SU-DHL-6 (cell line): ENCODE measurements around the gene ZNF292.

ENCODE experiments used
- H2AFZ ChIP-seq: fragments of 200-600 bp; sonication (generic); 2 replicates; pipeline ENCODE4 v1.6.1; 2014; ENCODE audit warnings: low read depth, mild to moderate bottlenecking, moderate library complexity, mixed read lengths, antibody characterized with exemption, low read length; ENCODE audit not compliant: severe bottlenecking
- H3F3A ChIP-seq: fragments of 200-600 bp; shearing (Covaris generic); 2 replicates; pipeline ENCODE4 v1.6.0; 2016; ENCODE audit warnings: antibody characterized with exemption, mild to moderate bottlenecking; ENCODE audit not compliant: insufficient read depth
- H3K27ac ChIP-seq: fragments of 200-600 bp; sonication (generic); 2 replicates; pipeline ENCODE4 v1.5.1; 2016; ENCODE audit warnings: low read depth, mild to moderate bottlenecking, low read length, moderate library complexity, mixed read lengths
- H3K27me3 ChIP-seq: fragments of 200-600 bp; sonication (generic), shearing (Covaris generic); 2 replicates; pipeline ENCODE4 v1.6.0; 2014; ENCODE audit warnings: mild to moderate bottlenecking, low read length
- H3K36me3 ChIP-seq: fragments of 200-600 bp; sonication (generic); 2 replicates; pipeline ENCODE4 v1.6.1; 2014; ENCODE audit warnings: mild to moderate bottlenecking, low read length, mixed read lengths
- H3K4me2 ChIP-seq: fragments of 300-600, 200-600 bp; shearing (Covaris generic), sonication (generic); 2 replicates; pipeline ENCODE4 v1.6.0; 2014; ENCODE audit warnings: low read length, low read depth, mild to moderate bottlenecking; ENCODE audit not compliant: poor library complexity, severe bottlenecking
- H3K4me3 ChIP-seq: fragments of 200-600 bp; sonication (generic); 2 replicates; pipeline ENCODE4 v1.5.1; 2014; ENCODE audit warnings: antibody characterized with exemption, low read length, mild to moderate bottlenecking, mixed read lengths; ENCODE audit not compliant: insufficient read depth, poor library complexity, severe bottlenecking
- H3K79me2 ChIP-seq: fragments of 200-600 bp; sonication (generic); 2 replicates; pipeline ENCODE4 v1.6.1; 2014; ENCODE audit warnings: mild to moderate bottlenecking, low read length, moderate library complexity; ENCODE audit not compliant: insufficient read depth
- H3K9ac ChIP-seq: fragments of 200-600 bp; sonication (generic); 2 replicates; pipeline ENCODE4 v1.7.0; 2014; ENCODE audit warnings: mild to moderate bottlenecking, low read length
- H3K9me2 ChIP-seq: fragments of 200-600 bp; sonication (generic); replicated peaks from 2 replicates; pipeline ENCODE4 v1.6.1; 2014; ENCODE audit warnings: low read length; ENCODE audit not compliant: insufficient read depth
- H3K9me3 ChIP-seq: fragments of 200-600 bp; sonication (generic); 2 replicates; pipeline ENCODE4 v1.6.1; 2014; ENCODE audit warnings: low read length, mixed read lengths; ENCODE audit not compliant: insufficient read depth
- H4K20me1 ChIP-seq: fragments of 200-600 bp; sonication (generic); 2 replicates; pipeline ENCODE4 v1.6.1; 2014; ENCODE audit warnings: low read depth, mild to moderate bottlenecking, antibody characterized with exemption, low read length, moderate library complexity, mixed read lengths
- EZH2phosphoT487 ChIP-seq: fragments of 200-600 bp; sonication (generic), shearing (Covaris generic); conservative IDR thresholded peaks from 2 replicates; pipeline ENCODE4 v1.6.1; 2018; ENCODE audit warnings: mild to moderate bottlenecking, antibody characterized with exemption, low read length, moderate library complexity, mixed read lengths
- TF ChIP-seq, protein P1 (sequence below): fragments of 200-600 bp; sonication (generic); IDR thresholded peaks from one replicate; pipeline ENCODE4 v1.5.1; 2017; ENCODE audit warnings: antibody characterized with exemption, mild to moderate bottlenecking, low read length, moderate library complexity; ENCODE audit not compliant: insufficient read depth, poor library complexity, severe bottlenecking

ZNF292 gene

DNA sequence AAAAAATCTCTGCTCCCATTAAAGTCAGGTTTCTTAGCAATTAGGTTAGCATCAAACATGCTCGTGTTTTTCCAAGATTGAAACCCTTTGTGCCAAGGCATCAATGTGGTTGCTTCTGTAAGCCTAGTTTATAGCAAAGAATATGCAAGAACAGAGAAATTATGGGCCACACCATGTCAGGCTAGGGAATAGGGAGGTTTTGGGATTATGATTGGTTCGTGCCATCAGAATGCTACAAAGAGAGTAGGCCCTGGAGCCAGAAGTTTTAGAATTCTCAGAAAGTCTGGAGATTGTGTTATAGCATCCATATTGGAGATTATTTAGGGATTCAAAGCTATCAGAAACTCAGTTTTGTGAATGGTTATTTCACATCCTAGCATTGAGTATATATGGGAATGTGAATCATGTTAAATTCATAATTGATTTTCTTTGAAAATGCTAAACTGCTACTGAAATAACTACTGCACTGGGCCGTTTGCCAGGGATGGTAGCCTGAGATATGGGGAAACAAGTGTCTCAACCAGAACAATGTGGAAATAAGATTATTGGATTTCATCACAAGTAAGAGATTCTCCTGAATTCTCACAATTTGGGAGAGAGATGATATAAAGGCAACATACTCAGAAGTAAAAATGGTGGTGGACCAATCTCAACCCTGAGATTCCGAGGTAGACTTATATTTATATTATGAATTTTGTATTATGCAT, 45.3 kb downstream of the ZNF292 start:
- no peaks in the 10 kb centered on the region for H3K27me3 ChIP-seq
- H3K9me2 ChIP-seq = no peaks in the 10 kb centered on the region
- H3K79me2 ChIP-seq = peaks cover 92% of the 10 kb centered on the region
- no peaks in the 10 kb centered on the region for H3K9me3 ChIP-seq
- TF ChIP-seq, protein P1, sequence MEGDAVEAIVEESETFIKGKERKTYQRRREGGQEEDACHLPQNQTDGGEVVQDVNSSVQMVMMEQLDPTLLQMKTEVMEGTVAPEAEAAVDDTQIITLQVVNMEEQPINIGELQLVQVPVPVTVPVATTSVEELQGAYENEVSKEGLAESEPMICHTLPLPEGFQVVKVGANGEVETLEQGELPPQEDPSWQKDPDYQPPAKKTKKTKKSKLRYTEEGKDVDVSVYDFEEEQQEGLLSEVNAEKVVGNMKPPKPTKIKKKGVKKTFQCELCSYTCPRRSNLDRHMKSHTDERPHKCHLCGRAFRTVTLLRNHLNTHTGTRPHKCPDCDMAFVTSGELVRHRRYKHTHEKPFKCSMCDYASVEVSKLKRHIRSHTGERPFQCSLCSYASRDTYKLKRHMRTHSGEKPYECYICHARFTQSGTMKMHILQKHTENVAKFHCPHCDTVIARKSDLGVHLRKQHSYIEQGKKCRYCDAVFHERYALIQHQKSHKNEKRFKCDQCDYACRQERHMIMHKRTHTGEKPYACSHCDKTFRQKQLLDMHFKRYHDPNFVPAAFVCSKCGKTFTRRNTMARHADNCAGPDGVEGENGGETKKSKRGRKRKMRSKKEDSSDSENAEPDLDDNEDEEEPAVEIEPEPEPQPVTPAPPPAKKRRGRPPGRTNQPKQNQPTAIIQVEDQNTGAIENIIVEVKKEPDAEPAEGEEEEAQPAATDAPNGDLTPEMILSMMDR = no peak
- no peak for TF ChIP-seq EZH2phosphoT487
- no peak overlapping the region for H3K4me3 ChIP-seq
- H3F3A ChIP-seq = peaks cover 6% of the 10 kb centered on the region; the same call in 1 of the 2 replicates
- no peak overlapping the region for H3K9ac ChIP-seq
- H3K27ac ChIP-seq = no peak overlapping the region
- peaks cover 42% of the 10 kb centered on the region for H4K20me1 ChIP-seq
- H3K36me3 ChIP-seq = 0 out of 2 replicates have a peak, but pooled peaks cover 3% of the 10 kb centered on the region
- no peak overlapping the region for H2AFZ ChIP-seq
- no peak overlapping the region for H3K4me2 ChIP-seq

GRCh38 chr6:87203448-87204023, 48.2 kb downstream of the ZNF292 start:
- H3K9me3 ChIP-seq = no peaks in the 10 kb centered on the region
- no peak overlapping the region for H3K27ac ChIP-seq
- no peaks in the 10 kb centered on the region for H3K27me3 ChIP-seq
- H3K36me3 ChIP-seq = peaks cover 10% of the 10 kb centered on the region; the same call in 1 of the 2 replicates
- 0 out of 2 replicates have a peak, but pooled peaks cover 9% of the 10 kb centered on the region for H3F3A ChIP-seq
- no peak overlapping the region for H3K4me2 ChIP-seq
- H2AFZ ChIP-seq = no peak overlapping the region
- H3K79me2 ChIP-seq = peaks cover 96% of the 10 kb centered on the region
- H3K9me2 ChIP-seq = no peaks in the 10 kb centered on the region
- no peak for TF ChIP-seq EZH2phosphoT487
- TF ChIP-seq, protein P1 = no peak
- H3K9ac ChIP-seq = no peak overlapping the region
- peaks cover 49% of the 10 kb centered on the region for H4K20me1 ChIP-seq
- H3K4me3 ChIP-seq = no peak overlapping the region

- Histone ChIP-seq H3K79me2 (peaks cover 95% of the 10 kb centered on the region), H2AFZ (no peak overlapping the region), H3K27me3 (no peaks in the 10 kb centered on the region), H3K9me2 (no peaks in the 10 kb centered on the region), H4K20me1 (peaks cover 47% of the 10 kb centered on the region), H3K36me3 (peaks cover 6% of the 10 kb centered on the region; the same call in 1 of the 2 replicates), H3K4me3 (no peak overlapping the region), H3F3A (0 out of 2 replicates have a peak, but pooled peaks cover 3% of the 10 kb centered on the region), H3K9ac (no peak overlapping the region), H3K4me2 (no peak overlapping the region), H3K9me3 (no peaks in the 10 kb centered on the region), H3K27ac (no peak overlapping the region)
- TF ChIP-seq EZH2phosphoT487 = no peak
- TF ChIP-seq, protein P1 = no peak
Measured at GRCh38 chr6:87209812-87210211, 54.4 kb downstream of the ZNF292 start.
